ENCODE results near the gene SEC61G. TPM values are rescaled to one million over a fixed set of nuclear protein-coding genes. Genes with fewer than 3 reads are reported as not detected.

SEC61G gene
- total and polyA plus RNA-seq, 10 of the 15 experiments (the other 5 are each of a cell fraction or from before 2014, with no cell fraction given): 163 to 809 (median 346) TPM

DNA sequence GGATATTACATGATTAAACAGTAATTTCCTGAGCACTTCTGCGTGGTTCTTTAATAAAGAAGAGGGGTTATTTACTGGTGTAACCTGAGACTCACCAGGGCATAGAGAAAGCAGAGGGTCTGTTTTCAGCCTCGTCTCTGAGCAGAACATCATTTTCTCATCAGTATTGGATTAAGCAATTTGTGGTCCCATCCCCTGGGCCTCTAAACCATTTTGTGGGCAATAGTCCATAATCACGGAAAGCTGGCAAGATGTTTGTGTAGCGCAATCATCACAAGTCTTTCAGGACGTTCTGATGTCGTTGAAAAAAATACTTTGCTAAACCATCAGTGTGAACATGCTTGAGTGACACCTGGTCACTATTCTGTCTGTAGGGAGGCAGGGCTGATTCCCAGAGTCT, 37.1 kb upstream of the SEC61G start:
- in situ Hi-C loops (cut with MboI): no loop called here
- Histone ChIP-seq H3K9me3 (replicated peaks; ENCODE audit: control insufficient read depth, insufficient read depth, low read length) (no peaks in the 10 kb centered on the region), H3K27me3 (replicated peaks in 1 of 2; ENCODE audit: control insufficient read depth in 2 of 2, insufficient read depth in 2 of 2, low read length in 1 of 2) (no peaks in the 10 kb centered on the region; a peak in 1 of 4 replicates), H3K9ac (ENCODE audit: control insufficient read depth, insufficient read depth, low read length) (no peak overlapping the region), H4K20me1 (ENCODE audit: control insufficient read depth, insufficient read depth) (no peaks in the 10 kb centered on the region), H3K4me1 (ENCODE audit: control insufficient read depth, insufficient read depth, low read length) (no peaks in the 10 kb centered on the region), H2AFZ (ENCODE audit: control insufficient read depth, low read depth, low read length) (no peak overlapping the region), H3K79me2 (ENCODE audit: control insufficient read depth, insufficient read depth, low read length) (no peaks in the 10 kb centered on the region), H3K4me2 (ENCODE audit: control insufficient read depth, insufficient read depth) (no peak overlapping the region), H3K36me3 (ENCODE audit: control insufficient read depth in 2 of 2, insufficient read depth in 2 of 2, low read length in 1 of 2) (no peaks in the 10 kb centered on the region), H3K27ac (ENCODE audit: control insufficient read depth, insufficient read depth) (no peak overlapping the region), H3K4me3 (no peak overlapping the region)
- ChIA-PET SMC1A (ENCODE audit: uncharacterized antibody, unreplicated experiment) (interaction anchor here (3.7 kb wide), 1 partner anchor 459 kb away, joined by 16 read pairs; no protein-coding TSS in a partner anchor), CTCF (no interaction called here), POLR2A (no interaction called here), RAD21 (ENCODE audit: unreplicated experiment) (no interaction called here)
- WGBS (ENCODE audit: insufficient coverage, insufficient replicate concordance, low lambda C conversion rate, missing lambda C conversion rate): 46% methylated on average over 6 of the region's 6 CpGs
- FAIRE-seq (no peak), ATAC-seq (no peak), DNase-seq (ENCODE audit: low read depth, low spot score) (no peak)
- no TSS peak for BruUV-seq (replicated peaks)
- intact Hi-C loops (cut with micrococcal nuclease; ENCODE audit: unreplicated experiment): no loop called here
- TF ChIP-seq, protein P1, sequence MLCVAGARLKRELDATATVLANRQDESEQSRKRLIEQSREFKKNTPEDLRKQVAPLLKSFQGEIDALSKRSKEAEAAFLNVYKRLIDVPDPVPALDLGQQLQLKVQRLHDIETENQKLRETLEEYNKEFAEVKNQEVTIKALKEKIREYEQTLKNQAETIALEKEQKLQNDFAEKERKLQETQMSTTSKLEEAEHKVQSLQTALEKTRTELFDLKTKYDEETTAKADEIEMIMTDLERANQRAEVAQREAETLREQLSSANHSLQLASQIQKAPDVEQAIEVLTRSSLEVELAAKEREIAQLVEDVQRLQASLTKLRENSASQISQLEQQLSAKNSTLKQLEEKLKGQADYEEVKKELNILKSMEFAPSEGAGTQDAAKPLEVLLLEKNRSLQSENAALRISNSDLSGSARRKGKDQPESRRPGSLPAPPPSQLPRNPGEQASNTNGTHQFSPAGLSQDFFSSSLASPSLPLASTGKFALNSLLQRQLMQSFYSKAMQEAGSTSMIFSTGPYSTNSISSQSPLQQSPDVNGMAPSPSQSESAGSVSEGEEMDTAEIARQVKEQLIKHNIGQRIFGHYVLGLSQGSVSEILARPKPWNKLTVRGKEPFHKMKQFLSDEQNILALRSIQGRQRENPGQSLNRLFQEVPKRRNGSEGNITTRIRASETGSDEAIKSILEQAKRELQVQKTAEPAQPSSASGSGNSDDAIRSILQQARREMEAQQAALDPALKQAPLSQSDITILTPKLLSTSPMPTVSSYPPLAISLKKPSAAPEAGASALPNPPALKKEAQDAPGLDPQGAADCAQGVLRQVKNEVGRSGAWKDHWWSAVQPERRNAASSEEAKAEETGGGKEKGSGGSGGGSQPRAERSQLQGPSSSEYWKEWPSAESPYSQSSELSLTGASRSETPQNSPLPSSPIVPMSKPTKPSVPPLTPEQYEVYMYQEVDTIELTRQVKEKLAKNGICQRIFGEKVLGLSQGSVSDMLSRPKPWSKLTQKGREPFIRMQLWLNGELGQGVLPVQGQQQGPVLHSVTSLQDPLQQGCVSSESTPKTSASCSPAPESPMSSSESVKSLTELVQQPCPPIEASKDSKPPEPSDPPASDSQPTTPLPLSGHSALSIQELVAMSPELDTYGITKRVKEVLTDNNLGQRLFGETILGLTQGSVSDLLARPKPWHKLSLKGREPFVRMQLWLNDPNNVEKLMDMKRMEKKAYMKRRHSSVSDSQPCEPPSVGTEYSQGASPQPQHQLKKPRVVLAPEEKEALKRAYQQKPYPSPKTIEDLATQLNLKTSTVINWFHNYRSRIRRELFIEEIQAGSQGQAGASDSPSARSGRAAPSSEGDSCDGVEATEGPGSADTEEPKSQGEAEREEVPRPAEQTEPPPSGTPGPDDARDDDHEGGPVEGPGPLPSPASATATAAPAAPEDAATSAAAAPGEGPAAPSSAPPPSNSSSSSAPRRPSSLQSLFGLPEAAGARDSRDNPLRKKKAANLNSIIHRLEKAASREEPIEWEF (IDR thresholded peaks at IDR 0.05; ENCODE audit: insufficient replicate concordance, low read depth, low read length): no peak
- no peak for TF ChIP-seq SPI1 (IDR thresholded peaks at IDR 0.05; ENCODE audit: borderline replicate concordance, insufficient read depth, low read depth, low read length)
- no peak for TF ChIP-seq WRNIP1 (IDR thresholded peaks at IDR 0.05; ENCODE audit: borderline replicate concordance, low read depth, low read length)
- no peak for TF ChIP-seq SP1 (IDR thresholded peaks at IDR 0.05; ENCODE audit: low read depth, low read length)
- TF ChIP-seq ESRRA (IDR thresholded peaks at IDR 0.05; ENCODE audit: low read length): no peak
- TF ChIP-seq, protein P2, sequence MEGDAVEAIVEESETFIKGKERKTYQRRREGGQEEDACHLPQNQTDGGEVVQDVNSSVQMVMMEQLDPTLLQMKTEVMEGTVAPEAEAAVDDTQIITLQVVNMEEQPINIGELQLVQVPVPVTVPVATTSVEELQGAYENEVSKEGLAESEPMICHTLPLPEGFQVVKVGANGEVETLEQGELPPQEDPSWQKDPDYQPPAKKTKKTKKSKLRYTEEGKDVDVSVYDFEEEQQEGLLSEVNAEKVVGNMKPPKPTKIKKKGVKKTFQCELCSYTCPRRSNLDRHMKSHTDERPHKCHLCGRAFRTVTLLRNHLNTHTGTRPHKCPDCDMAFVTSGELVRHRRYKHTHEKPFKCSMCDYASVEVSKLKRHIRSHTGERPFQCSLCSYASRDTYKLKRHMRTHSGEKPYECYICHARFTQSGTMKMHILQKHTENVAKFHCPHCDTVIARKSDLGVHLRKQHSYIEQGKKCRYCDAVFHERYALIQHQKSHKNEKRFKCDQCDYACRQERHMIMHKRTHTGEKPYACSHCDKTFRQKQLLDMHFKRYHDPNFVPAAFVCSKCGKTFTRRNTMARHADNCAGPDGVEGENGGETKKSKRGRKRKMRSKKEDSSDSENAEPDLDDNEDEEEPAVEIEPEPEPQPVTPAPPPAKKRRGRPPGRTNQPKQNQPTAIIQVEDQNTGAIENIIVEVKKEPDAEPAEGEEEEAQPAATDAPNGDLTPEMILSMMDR (IDR thresholded peaks at IDR 0.05 in 2 of 3, conservative IDR thresholded peaks at IDR 0.05 in 1 of 3; ENCODE audit: control insufficient read depth in 2 of 3, extremely low read depth in 1 of 3, insufficient read depth in 1 of 3, low read depth in 3 of 3, low read length in 3 of 3): no peak
- TF ChIP-seq SMC3 (IDR thresholded peaks at IDR 0.05; ENCODE audit: borderline replicate concordance, low read length): no peak
- TF ChIP-seq, protein P3, sequence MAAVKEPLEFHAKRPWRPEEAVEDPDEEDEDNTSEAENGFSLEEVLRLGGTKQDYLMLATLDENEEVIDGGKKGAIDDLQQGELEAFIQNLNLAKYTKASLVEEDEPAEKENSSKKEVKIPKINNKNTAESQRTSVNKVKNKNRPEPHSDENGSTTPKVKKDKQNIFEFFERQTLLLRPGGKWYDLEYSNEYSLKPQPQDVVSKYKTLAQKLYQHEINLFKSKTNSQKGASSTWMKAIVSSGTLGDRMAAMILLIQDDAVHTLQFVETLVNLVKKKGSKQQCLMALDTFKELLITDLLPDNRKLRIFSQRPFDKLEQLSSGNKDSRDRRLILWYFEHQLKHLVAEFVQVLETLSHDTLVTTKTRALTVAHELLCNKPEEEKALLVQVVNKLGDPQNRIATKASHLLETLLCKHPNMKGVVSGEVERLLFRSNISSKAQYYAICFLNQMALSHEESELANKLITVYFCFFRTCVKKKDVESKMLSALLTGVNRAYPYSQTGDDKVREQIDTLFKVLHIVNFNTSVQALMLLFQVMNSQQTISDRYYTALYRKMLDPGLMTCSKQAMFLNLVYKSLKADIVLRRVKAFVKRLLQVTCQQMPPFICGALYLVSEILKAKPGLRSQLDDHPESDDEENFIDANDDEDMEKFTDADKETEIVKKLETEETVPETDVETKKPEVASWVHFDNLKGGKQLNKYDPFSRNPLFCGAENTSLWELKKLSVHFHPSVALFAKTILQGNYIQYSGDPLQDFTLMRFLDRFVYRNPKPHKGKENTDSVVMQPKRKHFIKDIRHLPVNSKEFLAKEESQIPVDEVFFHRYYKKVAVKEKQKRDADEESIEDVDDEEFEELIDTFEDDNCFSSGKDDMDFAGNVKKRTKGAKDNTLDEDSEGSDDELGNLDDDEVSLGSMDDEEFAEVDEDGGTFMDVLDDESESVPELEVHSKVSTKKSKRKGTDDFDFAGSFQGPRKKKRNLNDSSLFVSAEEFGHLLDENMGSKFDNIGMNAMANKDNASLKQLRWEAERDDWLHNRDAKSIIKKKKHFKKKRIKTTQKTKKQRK (IDR thresholded peaks at IDR 0.05; ENCODE audit: low read depth, low read length): no peak
- no peak for TF ChIP-seq BHLHE40 (IDR thresholded peaks at IDR 0.05; ENCODE audit: borderline replicate concordance in 1 of 2, low read depth in 2 of 2, low read length in 1 of 2)
- no peak for TF ChIP-seq NFYA (IDR thresholded peaks at IDR 0.05; ENCODE audit: borderline replicate concordance, low read depth, low read length)
- TF ChIP-seq, protein P4, sequence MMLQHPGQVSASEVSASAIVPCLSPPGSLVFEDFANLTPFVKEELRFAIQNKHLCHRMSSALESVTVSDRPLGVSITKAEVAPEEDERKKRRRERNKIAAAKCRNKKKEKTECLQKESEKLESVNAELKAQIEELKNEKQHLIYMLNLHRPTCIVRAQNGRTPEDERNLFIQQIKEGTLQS (IDR thresholded peaks at IDR 0.05; ENCODE audit: borderline replicate concordance, extremely low read depth, low read depth, low read length): no peak
